ENCODE data around the gene ACOX1.

DNA sequence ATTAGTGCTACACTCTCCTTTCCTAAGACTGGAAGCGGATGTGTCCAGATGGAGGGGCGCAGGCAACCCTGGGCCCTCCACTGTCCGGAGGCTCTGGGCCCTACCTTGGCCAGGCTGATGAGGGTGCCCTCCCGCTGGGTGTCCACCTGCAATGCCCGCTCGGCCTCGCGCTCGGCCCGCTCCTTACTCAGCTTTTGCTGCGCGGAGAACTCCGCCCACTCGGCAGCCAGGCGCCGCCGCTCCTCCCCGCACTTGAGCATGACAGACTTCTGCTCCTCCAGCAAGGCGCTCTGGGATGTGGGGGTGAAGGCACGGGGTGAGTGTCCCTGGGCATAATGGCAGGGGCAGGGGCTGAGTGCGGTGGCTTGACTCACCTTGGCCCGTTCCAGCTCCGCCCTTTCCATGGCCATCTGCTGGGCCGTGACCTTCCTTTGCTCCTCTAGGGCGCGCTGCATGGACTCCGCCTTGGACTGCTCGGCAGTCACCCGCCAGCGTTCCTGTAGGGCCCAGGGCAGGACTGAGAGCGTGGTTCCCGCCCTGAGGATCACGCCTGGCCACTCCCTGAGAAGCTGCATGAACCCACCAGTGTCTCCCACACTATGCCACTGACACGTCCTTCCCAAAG lies 64.2 kb downstream of the ACOX1 start:
- TF ChIP-seq, protein P1, sequence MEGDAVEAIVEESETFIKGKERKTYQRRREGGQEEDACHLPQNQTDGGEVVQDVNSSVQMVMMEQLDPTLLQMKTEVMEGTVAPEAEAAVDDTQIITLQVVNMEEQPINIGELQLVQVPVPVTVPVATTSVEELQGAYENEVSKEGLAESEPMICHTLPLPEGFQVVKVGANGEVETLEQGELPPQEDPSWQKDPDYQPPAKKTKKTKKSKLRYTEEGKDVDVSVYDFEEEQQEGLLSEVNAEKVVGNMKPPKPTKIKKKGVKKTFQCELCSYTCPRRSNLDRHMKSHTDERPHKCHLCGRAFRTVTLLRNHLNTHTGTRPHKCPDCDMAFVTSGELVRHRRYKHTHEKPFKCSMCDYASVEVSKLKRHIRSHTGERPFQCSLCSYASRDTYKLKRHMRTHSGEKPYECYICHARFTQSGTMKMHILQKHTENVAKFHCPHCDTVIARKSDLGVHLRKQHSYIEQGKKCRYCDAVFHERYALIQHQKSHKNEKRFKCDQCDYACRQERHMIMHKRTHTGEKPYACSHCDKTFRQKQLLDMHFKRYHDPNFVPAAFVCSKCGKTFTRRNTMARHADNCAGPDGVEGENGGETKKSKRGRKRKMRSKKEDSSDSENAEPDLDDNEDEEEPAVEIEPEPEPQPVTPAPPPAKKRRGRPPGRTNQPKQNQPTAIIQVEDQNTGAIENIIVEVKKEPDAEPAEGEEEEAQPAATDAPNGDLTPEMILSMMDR (IDR thresholded peaks at IDR 0.05; ENCODE audit: low read depth, low read length, poor library complexity, severe bottlenecking) = no peak
- TF ChIP-seq EZH2phosphoT487 (IDR thresholded peaks at IDR 0.05; ENCODE audit: borderline replicate concordance, low read length) = no peak
